ENCODE measurements around the gene FRMPD4.

GRCh38 chrX:12141511-12141910 lies 3.2 kb downstream of the FRMPD4 start:
- no peak for TF ChIP-seq POLR2A (IDR thresholded peaks at IDR 0.05)
- TF ChIP-seq, protein P1, sequence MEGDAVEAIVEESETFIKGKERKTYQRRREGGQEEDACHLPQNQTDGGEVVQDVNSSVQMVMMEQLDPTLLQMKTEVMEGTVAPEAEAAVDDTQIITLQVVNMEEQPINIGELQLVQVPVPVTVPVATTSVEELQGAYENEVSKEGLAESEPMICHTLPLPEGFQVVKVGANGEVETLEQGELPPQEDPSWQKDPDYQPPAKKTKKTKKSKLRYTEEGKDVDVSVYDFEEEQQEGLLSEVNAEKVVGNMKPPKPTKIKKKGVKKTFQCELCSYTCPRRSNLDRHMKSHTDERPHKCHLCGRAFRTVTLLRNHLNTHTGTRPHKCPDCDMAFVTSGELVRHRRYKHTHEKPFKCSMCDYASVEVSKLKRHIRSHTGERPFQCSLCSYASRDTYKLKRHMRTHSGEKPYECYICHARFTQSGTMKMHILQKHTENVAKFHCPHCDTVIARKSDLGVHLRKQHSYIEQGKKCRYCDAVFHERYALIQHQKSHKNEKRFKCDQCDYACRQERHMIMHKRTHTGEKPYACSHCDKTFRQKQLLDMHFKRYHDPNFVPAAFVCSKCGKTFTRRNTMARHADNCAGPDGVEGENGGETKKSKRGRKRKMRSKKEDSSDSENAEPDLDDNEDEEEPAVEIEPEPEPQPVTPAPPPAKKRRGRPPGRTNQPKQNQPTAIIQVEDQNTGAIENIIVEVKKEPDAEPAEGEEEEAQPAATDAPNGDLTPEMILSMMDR (IDR thresholded peaks at IDR 0.05) = no peak

Measured in adrenal gland (tissue), 5 donors.